Camera-type eye (tissue), 1 donor: ENCODE results near the gene RALGAPB. TPM values are rescaled to one million over a fixed set of nuclear protein-coding genes. Genes with fewer than 3 reads are reported as not detected.

Experiments used
- total RNA-seq: library from RNA; depleted of rRNA; stranded (reverse); fragments of >200 nt; gene quantifications from one replicate; pipeline ENCODE4 v1.2.3, GENCODE V29; 2014

RALGAPB gene
- total RNA-seq, result 69.7 TPM

GRCh38 chr20:38472513-38473366 lies at the start of gene RALGAPB:
Gene RALGAPB (plus strand): TSS chr20:38472843. CDS start chr20:38488433, 15,590 bp downstream.

GRCh38 chr20:38434770-38435554 lies 37.7 kb upstream of the RALGAPB start, which contains the start of gene SNHG17:
Gene SNHG17 (minus strand): TSS chr20:38435328.

GRCh38 chr20:38581013-38581412 lies 108.4 kb downstream of the RALGAPB start, which contains the start of gene ADIG:
Gene ADIG (plus strand): TSS chr20:38581197. CDS start chr20:38581251, 54 bp downstream.

GRCh38 chr20:38601216-38602184 lies 128.9 kb downstream of the RALGAPB start, which contains the start of gene ARHGAP40:
Gene ARHGAP40 (plus strand): TSS chr20:38601809.

Other genes with a start within 250 kb of the RALGAPB start
- 24.9 TPM for gene KIAA1755, start 212.1 kb upstream of the RALGAPB start, total RNA-seq
- gene BPI, start 168.7 kb upstream of the RALGAPB start, total RNA-seq, result 2.4 TPM
- not detected for gene LBP, start 126.4 kb upstream of the RALGAPB start, total RNA-seq
- gene SNHG17, start 37.5 kb upstream of the RALGAPB start, total RNA-seq, result 15.2 TPM
- not detected for gene ADIG, start 108.4 kb downstream of the RALGAPB start, total RNA-seq
- 0.16 TPM for gene ARHGAP40, start 129.0 kb downstream of the RALGAPB start, total RNA-seq